HepG2 (cell line): Measurements from ENCODE around the gene ARL2. TPM values are rescaled to one million over a fixed set of nuclear protein-coding genes. Genes with fewer than 3 reads are reported as not detected.
"Not testable (repeated sequence)": the region's sequence is repeated elsewhere in the genome, so short reads cannot be mapped to it uniquely, and the experiment has no call there.

ENCODE experiments used
- ATAC-seq: fragments of 200-7000 bp; cut with Tn5 transposase; 3 replicates; pipeline ENCODE4 v1.9.1; 2020; ENCODE audit warnings: mild to moderate bottlenecking, moderate library complexity
- BruUV-seq: library from RNA; stranded (reverse); fragments of 400-500 nt; replicated peaks from 2 replicates; lab custom pipeline; 2021; lab: Mats Ljungman, UMichigan
- CTCF ChIA-PET: fragments of 300-600 bp; formaldehyde crosslinking; extraction: SDS; loops from one replicate; lab custom pipeline; 2021; ENCODE audit warnings: low total read pairs, inconsistent platforms, low intra/inter-chr PET ratio; lab: Yijun Ruan, JAX
- POLR2A ChIA-PET: fragments of 350-600 bp; sonication (Branson Sonifier 250); formaldehyde crosslinking; loops from one replicate; lab custom pipeline; 2020; ENCODE audit warnings: antibody characterized with exemption, inconsistent platforms; lab: Yijun Ruan, JAX
- DNase-seq: peaks from one replicate; pipeline ENCODE4 v3.0.0-alpha.2; 2015; ENCODE audit warnings: low spot score
- FAIRE-seq: peaks from 3 replicates; lab custom pipeline; 2011; peaks lifted over from hg19 to GRCh38; lab: Jason Lieb, UNC
- H2AFZ ChIP-seq: one replicate; pipeline ENCODE4 v1.6.1; 2011; ENCODE audit warnings: low read length, inconsistent platforms
- H3K27ac ChIP-seq: fragments of 300-600 bp; 3 replicates; pipeline ENCODE4 v1.8.0; 2011; ENCODE audit warnings: mixed run types, mild to moderate bottlenecking, mixed read lengths, low read length, inconsistent platforms; ENCODE audit not compliant: insufficient read depth; ENCODE audit errors: extremely low read length
- H3K27me3 ChIP-seq, 2 experiments: fragments of 200-600 bp in 1 of 2; 2 replicates in 1 of 2; 3 replicates in 1 of 2; pipeline versions ENCODE4 v1.6.0 to v1.8.0; 2011; ENCODE audit warnings: low read length in 2 of 2, mild to moderate bottlenecking in 2 of 2, moderate library complexity in 2 of 2, inconsistent platforms in 1 of 2; ENCODE audit not compliant: insufficient read depth in 2 of 2, control insufficient read depth in 1 of 2
- H3K36me3 ChIP-seq, 2 experiments: fragments of 200-600 bp in 1 of 2; replicated peaks in 1 of 2; 2 replicates in 1 of 2; 3 replicates in 1 of 2; pipeline versions ENCODE4 v1.5.1 to v1.8.0; 2011; ENCODE audit warnings: low read length in 2 of 2, inconsistent platforms in 1 of 2; ENCODE audit not compliant: insufficient read depth in 2 of 2, control insufficient read depth in 1 of 2
- H3K4me1 ChIP-seq: 2 replicates; pipeline ENCODE4 v1.5.1; 2012; ENCODE audit warnings: low read length, inconsistent platforms; ENCODE audit not compliant: insufficient read depth
- H3K4me2 ChIP-seq: 2 replicates; pipeline ENCODE4 v1.6.0; 2011; ENCODE audit warnings: low read depth, low read length, inconsistent platforms
- H3K4me3 ChIP-seq, 3 experiments: fragments of 200-600 bp in 1 of 3; sonication (generic), shearing (Covaris generic) in 1 of 3; replicated peaks in 1 of 3; 2 replicates each; pipeline ENCODE4 v1.5.1; 2011 to 2016; ENCODE audit warnings: low read length in 3 of 3, inconsistent platforms in 2 of 3, low read depth in 2 of 3, mild to moderate bottlenecking in 2 of 3, control low read depth in 1 of 3, mixed read lengths in 1 of 3; ENCODE audit not compliant: insufficient read depth in 1 of 3
- H3K79me2 ChIP-seq: one replicate; pipeline ENCODE4 v1.6.1; 2011; ENCODE audit warnings: low read length, inconsistent platforms; ENCODE audit not compliant: insufficient read depth
- H3K9ac ChIP-seq: 2 replicates; pipeline ENCODE4 v1.6.0; 2011; ENCODE audit warnings: mild to moderate bottlenecking, low read depth, low read length, inconsistent platforms; ENCODE audit not compliant: insufficient read depth
- H3K9me3 ChIP-seq: 2 replicates; pipeline ENCODE4 v1.5.1; 2012; ENCODE audit warnings: mild to moderate bottlenecking, low read length
- H4K20me1 ChIP-seq: 2 replicates; pipeline ENCODE4 v1.6.0; 2011; ENCODE audit warnings: inconsistent platforms, mild to moderate bottlenecking, low read length, moderate library complexity; ENCODE audit not compliant: insufficient read depth
- MTF2 ChIP-seq: sonication (generic); formaldehyde crosslinking; IDR thresholded peaks from 2 replicates; pipeline ENCODE4 v1.5.0; 2020; ENCODE audit warnings: missing genetic modification reagents, borderline replicate concordance
- NKX3-1 ChIP-seq: sonication (generic); formaldehyde crosslinking; IDR thresholded peaks from 2 replicates; pipeline ENCODE4 v1.5.0; 2020; ENCODE audit warnings: missing genetic modification reagents
- SOX6 ChIP-seq, 2 experiments: fragments of 450-650 bp in 1 of 2; sonication (generic) in 1 of 2; formaldehyde crosslinking in 1 of 2; IDR thresholded peaks; 2 replicates each; pipeline versions ENCODE4 v1.4.0 to v1.6.1; 2017 to 2020; ENCODE audit warnings: antibody characterized with exemption in 1 of 2, mild to moderate bottlenecking in 1 of 2, missing genetic modification reagents in 1 of 2
- SUZ12 ChIP-seq: fragments of 150-350 bp; IDR thresholded peaks from 2 replicates; pipeline ENCODE4 v1.6.1; 2014; ENCODE audit warnings: low read depth, low read length
- ZNF136 ChIP-seq: sonication (generic); formaldehyde crosslinking; IDR thresholded peaks from 2 replicates; pipeline ENCODE4 v1.8.1; 2022; ENCODE audit warnings: low read depth, mild to moderate bottlenecking, moderate library complexity, missing genetic modification reagents
- ZNF30 ChIP-seq: sonication (generic); formaldehyde crosslinking; IDR thresholded peaks from 2 replicates; pipeline ENCODE4 v1.5.0; 2020; ENCODE audit warnings: mild to moderate bottlenecking, missing genetic modification reagents
- ZNF431 ChIP-seq: sonication (generic); formaldehyde crosslinking; IDR thresholded peaks from 2 replicates; pipeline ENCODE4 v1.9.0; 2022; ENCODE audit warnings: missing genetic modification reagents, low read depth, mild to moderate bottlenecking, borderline replicate concordance
- WGBS: methylation state at CpG from one replicate; pipeline ENCODE4 v1.1.6; 2017; ENCODE audit warnings: low lambda C conversion rate; 5-methylcytosine and 5-hydroxymethylcytosine counted together
- in situ Hi-C: cut with HindIII; loops from 2 replicates; pipeline ENCODE4 v1.10.0; 2017; ENCODE audit warnings: low pct_unique_long_range_greater_than_20kb; ENCODE audit not compliant: extremely low pct_ligation_motif_present
- intact Hi-C: fragments of 100-400 bp; cut with micrococcal nuclease; formaldehyde crosslinking; loops from one replicate; pipeline ENCODE4 v1.10.0; 2022; ENCODE audit not compliant: unreplicated experiment
- polyA plus RNA-seq, 8 experiments: library from polyadenylated mRNA; depleted of rRNA in 3 of 8; stranded (reverse) in 7 of 8; unstranded in 1 of 8; fragments of >200 nt; fragmentation: Illumina TruSeq in 4 of 8; extraction: Trizol in 4 of 8; gene quantifications; 2 replicates each; pipeline versions ENCODE4 v1.2.1 to v1.2.3, GENCODE V29; 2011 to 2016; ENCODE audit warnings: low read depth in 4 of 8, missing spikeins in 1 of 8, mixed read lengths in 1 of 8; ENCODE audit not compliant: insufficient read depth in 1 of 8
- total RNA-seq, 5 experiments: library from RNA; depleted of rRNA; stranded (reverse); fragments of >200 nt; fragmentation: Illumina TruSeq; extraction: Trizol; gene quantifications; 2 replicates each; pipeline ENCODE4 v1.2.3, GENCODE V29; 2016; ENCODE audit warnings: low read depth in 1 of 5
- TF ChIP-seq, protein P1 (sequence below): sonication (generic); formaldehyde crosslinking; conservative IDR thresholded peaks from 2 replicates; pipeline ENCODE4 v1.8.1; 2023; ENCODE audit warnings: missing genetic modification reagents
- TF ChIP-seq, protein P2 (sequence below): sonication (generic); formaldehyde crosslinking; IDR thresholded peaks from 2 replicates; pipeline ENCODE4 v1.4.0; 2020; ENCODE audit warnings: missing genetic modification reagents

The ARL2 gene
- total and polyA plus RNA-seq, 2 of the 13 experiments (the other 11 are each of a cell fraction or from before 2014, with no cell fraction given): 82.9 to 84.4 TPM

DNA sequence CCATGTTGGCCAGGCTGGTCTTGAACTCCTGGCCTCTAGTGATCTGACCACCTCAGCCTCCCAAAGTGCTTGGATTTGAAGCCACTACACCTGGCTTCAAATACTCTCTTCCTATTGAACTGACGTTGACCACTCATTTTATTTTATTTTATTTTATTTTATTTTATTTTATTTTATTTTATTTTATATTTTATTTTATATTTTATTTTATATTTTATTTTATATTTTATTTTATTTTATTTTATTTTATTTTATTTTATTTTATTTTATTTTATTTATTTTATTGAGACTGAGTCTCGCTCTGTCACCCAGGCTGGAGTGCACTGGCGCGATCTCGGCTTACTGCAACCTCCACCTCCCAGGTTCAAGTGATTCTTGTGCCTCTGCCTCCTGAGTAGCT lies 30.6 kb upstream of the ARL2 start:
- H3K4me3 ChIP-seq, in situ Hi-C loops, CTCF ChIA-PET, intact Hi-C loops, H3K79me2 ChIP-seq, H3K27ac ChIP-seq, ATAC-seq, H3K4me2 ChIP-seq, H3K27me3 ChIP-seq, H2AFZ ChIP-seq, BruUV-seq, FAIRE-seq, H4K20me1 ChIP-seq, H3K9me3 ChIP-seq, POLR2A ChIA-PET, H3K9ac ChIP-seq, H3K36me3 ChIP-seq, DNase-seq: not testable (repeated sequence)
- 69% methylated on average over 5 of the region's 5 CpGs for WGBS
- H3K4me1 ChIP-seq: peaks cover 25% of the 10 kb centered on the region

DNA sequence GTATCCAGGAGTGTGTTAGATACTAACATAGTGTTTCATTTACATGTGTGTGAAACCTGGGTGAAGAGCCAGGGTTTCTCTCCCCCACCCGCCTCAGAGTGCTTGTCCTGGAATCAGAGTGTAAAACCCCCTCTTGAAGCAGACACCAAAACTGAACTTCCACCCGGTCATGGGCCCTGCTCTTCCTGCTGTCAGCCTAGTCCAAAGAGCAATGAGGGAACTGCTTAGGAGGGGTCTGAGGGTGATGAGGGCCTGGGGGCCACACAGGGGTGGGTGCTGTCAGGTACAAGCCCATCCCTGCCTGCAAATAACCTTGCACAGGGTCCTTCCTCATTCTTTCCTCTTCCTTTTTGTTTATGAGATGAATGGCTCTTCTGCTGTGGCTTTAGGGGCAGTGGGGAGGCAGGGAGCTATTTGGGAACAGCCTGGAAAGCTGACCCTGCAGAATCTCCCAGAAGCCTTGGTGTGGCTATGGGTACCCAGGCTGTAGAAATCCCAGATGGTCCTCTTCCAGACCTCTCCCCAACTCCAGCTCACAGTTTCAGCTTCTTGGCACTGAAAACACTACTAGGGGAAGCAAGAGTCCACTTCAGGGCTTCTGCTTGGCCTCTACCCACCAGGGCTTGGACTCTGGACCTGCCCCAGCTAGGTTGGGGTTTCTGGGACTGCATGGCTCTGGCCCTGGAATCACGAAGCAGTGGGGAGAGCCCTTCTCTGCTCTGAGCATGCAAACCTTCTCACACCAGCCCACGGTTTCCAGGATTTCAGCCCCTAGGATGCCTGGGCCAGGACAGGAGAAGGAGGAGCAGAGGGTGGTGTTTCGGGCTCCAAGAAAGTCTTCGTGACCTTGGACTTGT lies 25.7 kb upstream of the ARL2 start:
- CTCF ChIA-PET: no interaction called here
- peaks cover 49% of the 10 kb centered on the region for H3K4me1 ChIP-seq
- in situ Hi-C loops: no loop called here
- ATAC-seq: peak; percentile 84
- peak overlapping the region; percentile 56 for H3K27ac ChIP-seq
- 40% methylated on average over 6 of the region's 6 CpGs for WGBS
- DNase-seq: no peak
- H2AFZ ChIP-seq: no peak overlapping the region
- no peaks in the 10 kb centered on the region for H3K9me3 ChIP-seq
- peak overlapping the region in 1 of 3 experiments; percentile 23; a peak in 2 of 6 replicates for H3K4me3 ChIP-seq
- H3K9ac ChIP-seq: no peak overlapping the region
- no peaks in the 10 kb centered on the region for H4K20me1 ChIP-seq
- FAIRE-seq: no peak
- intact Hi-C loops: no loop called here
- BruUV-seq: no TSS peak
- peak overlapping the region; percentile 50 for H3K4me2 ChIP-seq
- H3K36me3 ChIP-seq: no peaks in the 10 kb centered on the region; a peak in 1 of 5 replicates
- H3K79me2 ChIP-seq: no peaks in the 10 kb centered on the region
- POLR2A ChIA-PET: interaction anchor here (1.6 to 2.4 kb wide), 2 partner anchors 8 to 11 kb away, joined by 9 to 14 read pairs; partner anchors contain the start of gene BATF2
- no peaks in the 10 kb centered on the region for H3K27me3 ChIP-seq
- no peak for TF ChIP-seq NKX3-1 (CRISPR knock-in tag)
- TF ChIP-seq, protein P1, sequence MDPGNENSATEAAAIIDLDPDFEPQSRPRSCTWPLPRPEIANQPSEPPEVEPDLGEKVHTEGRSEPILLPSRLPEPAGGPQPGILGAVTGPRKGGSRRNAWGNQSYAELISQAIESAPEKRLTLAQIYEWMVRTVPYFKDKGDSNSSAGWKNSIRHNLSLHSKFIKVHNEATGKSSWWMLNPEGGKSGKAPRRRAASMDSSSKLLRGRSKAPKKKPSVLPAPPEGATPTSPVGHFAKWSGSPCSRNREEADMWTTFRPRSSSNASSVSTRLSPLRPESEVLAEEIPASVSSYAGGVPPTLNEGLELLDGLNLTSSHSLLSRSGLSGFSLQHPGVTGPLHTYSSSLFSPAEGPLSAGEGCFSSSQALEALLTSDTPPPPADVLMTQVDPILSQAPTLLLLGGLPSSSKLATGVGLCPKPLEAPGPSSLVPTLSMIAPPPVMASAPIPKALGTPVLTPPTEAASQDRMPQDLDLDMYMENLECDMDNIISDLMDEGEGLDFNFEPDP: 0 out of 2 replicates have a peak, but pooled peaks have one; percentile 23
- TF ChIP-seq ZNF136: no peak
- no peak for TF ChIP-seq SOX6 (IDR thresholded peaks at IDR 0.05)
- no peak for TF ChIP-seq SOX6 (CRISPR knock-in tag; IDR thresholded peaks at IDR 0.05)
- no peak for TF ChIP-seq MTF2 (CRISPR knock-in tag)
- no peak for TF ChIP-seq SUZ12
- TF ChIP-seq, protein P2, sequence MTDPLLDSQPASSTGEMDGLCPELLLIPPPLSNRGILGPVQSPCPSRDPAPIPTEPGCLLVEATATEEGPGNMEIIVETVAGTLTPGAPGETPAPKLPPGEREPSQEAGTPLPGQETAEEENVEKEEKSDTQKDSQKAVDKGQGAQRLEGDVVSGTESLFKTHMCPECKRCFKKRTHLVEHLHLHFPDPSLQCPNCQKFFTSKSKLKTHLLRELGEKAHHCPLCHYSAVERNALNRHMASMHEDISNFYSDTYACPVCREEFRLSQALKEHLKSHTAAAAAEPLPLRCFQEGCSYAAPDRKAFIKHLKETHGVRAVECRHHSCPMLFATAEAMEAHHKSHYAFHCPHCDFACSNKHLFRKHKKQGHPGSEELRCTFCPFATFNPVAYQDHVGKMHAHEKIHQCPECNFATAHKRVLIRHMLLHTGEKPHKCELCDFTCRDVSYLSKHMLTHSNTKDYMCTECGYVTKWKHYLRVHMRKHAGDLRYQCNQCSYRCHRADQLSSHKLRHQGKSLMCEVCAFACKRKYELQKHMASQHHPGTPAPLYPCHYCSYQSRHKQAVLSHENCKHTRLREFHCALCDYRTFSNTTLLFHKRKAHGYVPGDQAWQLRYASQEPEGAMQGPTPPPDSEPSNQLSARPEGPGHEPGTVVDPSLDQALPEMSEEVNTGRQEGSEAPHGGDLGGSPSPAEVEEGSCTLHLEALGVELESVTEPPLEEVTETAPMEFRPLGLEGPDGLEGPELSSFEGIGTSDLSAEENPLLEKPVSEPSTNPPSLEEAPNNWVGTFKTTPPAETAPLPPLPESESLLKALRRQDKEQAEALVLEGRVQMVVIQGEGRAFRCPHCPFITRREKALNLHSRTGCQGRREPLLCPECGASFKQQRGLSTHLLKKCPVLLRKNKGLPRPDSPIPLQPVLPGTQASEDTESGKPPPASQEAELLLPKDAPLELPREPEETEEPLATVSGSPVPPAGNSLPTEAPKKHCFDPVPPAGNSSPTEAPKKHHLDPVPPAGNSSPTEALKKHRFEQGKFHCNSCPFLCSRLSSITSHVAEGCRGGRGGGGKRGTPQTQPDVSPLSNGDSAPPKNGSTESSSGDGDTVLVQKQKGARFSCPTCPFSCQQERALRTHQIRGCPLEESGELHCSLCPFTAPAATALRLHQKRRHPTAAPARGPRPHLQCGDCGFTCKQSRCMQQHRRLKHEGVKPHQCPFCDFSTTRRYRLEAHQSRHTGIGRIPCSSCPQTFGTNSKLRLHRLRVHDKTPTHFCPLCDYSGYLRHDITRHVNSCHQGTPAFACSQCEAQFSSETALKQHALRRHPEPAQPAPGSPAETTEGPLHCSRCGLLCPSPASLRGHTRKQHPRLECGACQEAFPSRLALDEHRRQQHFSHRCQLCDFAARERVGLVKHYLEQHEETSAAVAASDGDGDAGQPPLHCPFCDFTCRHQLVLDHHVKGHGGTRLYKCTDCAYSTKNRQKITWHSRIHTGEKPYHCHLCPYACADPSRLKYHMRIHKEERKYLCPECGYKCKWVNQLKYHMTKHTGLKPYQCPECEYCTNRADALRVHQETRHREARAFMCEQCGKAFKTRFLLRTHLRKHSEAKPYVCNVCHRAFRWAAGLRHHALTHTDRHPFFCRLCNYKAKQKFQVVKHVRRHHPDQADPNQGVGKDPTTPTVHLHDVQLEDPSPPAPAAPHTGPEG (CRISPR knock-in tag): no peak
- TF ChIP-seq ZNF30 (CRISPR knock-in tag): no peak
- TF ChIP-seq ZNF431: no peak
